DOHH2 (cell line): ENCODE measurements around the gene NDUFA13.

Experiments used
- EZH2phosphoT487 ChIP-seq: fragments of 200-600 bp; sonication (generic); IDR thresholded peaks from 2 replicates; pipeline ENCODE4 v1.6.1; 2017; ENCODE audit warnings: borderline replicate concordance, mild to moderate bottlenecking, antibody characterized with exemption, low read length, moderate library complexity, mixed read lengths
- TF ChIP-seq, protein P1 (sequence below): fragments of 200-600 bp; sonication (generic); IDR thresholded peaks from one replicate; pipeline ENCODE4 v1.5.1; 2014; ENCODE audit warnings: antibody characterized with exemption, mild to moderate bottlenecking, low read depth, low read length; ENCODE audit not compliant: poor library complexity, severe bottlenecking

DNA sequence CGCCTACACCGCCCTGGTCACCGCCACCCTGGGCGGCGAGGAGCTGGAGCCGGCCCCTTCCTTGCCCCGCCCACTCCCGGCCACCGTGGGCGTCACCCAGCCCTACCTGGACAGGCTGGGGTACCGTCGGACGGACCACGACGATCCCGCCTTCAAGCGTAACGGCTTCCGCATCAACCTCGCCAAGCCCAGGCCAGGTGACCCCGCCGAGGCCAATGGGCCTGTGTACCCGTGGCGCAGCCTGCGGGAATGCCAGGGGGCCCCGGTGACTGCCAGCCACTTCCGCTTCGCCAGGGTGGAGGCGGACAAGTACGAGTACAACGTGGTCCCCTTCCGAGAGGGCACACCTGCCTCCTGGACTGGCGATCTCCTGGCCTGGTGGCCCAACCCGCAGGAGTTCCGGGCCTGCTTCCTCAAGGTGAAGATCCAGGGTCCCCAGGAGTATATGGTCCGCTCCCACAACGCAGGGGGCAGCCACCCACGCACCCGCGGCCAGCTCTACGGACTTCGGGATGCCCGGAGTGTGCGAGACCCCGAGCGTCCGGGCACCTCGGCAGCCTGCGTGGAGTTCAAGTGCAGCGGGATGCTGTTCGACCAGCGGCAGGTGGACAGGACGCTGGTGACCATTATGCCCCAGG, 29.0 kb downstream of the NDUFA13 start:
- TF ChIP-seq, protein P1, sequence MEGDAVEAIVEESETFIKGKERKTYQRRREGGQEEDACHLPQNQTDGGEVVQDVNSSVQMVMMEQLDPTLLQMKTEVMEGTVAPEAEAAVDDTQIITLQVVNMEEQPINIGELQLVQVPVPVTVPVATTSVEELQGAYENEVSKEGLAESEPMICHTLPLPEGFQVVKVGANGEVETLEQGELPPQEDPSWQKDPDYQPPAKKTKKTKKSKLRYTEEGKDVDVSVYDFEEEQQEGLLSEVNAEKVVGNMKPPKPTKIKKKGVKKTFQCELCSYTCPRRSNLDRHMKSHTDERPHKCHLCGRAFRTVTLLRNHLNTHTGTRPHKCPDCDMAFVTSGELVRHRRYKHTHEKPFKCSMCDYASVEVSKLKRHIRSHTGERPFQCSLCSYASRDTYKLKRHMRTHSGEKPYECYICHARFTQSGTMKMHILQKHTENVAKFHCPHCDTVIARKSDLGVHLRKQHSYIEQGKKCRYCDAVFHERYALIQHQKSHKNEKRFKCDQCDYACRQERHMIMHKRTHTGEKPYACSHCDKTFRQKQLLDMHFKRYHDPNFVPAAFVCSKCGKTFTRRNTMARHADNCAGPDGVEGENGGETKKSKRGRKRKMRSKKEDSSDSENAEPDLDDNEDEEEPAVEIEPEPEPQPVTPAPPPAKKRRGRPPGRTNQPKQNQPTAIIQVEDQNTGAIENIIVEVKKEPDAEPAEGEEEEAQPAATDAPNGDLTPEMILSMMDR = no peak
- TF ChIP-seq EZH2phosphoT487 = no peak
